NCI-H2196 treated with DMSO at 0.1 percent for 48 hours (cell line): ENCODE data around the gene SLC5A12.
"Not testable (repeated sequence)": the region's sequence is repeated elsewhere in the genome, so short reads cannot be mapped to it uniquely, and the experiment has no call there.

Source experiments
- DNase-seq: peaks from one replicate; lab custom pipeline; 2025; ENCODE audit not compliant: unreplicated experiment; lab: John Stamatoyannopoulos, UW

The SLC5A12 gene

GRCh38 chr11:26662916-26663315 lies 58.9 kb downstream of the SLC5A12 start:
- no peak for DNase-seq

GRCh38 chr11:26655287-26655686 lies 66.6 kb downstream of the SLC5A12 start:
- no peak for DNase-seq

GRCh38 chr11:26651916-26652315 lies 69.9 kb downstream of the SLC5A12 start:
- DNase-seq = no peak

GRCh38 chr11:26649884-26650283 lies 72.0 kb downstream of the SLC5A12 start:
- no peak for DNase-seq

GRCh38 chr11:26643314-26643713 lies 78.5 kb downstream of the SLC5A12 start:
- not testable (repeated sequence) for DNase-seq

- DNase-seq = no peak
These were observed 89.1 kb downstream of the SLC5A12 start for GRCh38 chr11:26632691-26633159.

- no peak for DNase-seq
These were observed 95.5 kb downstream of the SLC5A12 start for GRCh38 chr11:26626346-26626745.

- DNase-seq = no peak
These were observed 98.7 kb downstream of the SLC5A12 start for GRCh38 chr11:26623076-26623659.

GRCh38 chr11:26622181-26622580 lies 99.7 kb downstream of the SLC5A12 start:
- DNase-seq = no peak

- no peak for DNase-seq
These were observed 100.7 kb downstream of the SLC5A12 start for GRCh38 chr11:26621132-26621531.

GRCh38 chr11:26620282-26621045 lies 101.4 kb downstream of the SLC5A12 start:
- DNase-seq = no peak

- DNase-seq = no peak
These were observed 103.4 kb downstream of the SLC5A12 start for GRCh38 chr11:26618441-26618840.
